ENCODE data around the gene EEF1AKMT2. TPM values are rescaled to one million over a fixed set of nuclear protein-coding genes. Genes with fewer than 3 reads are reported as not detected.

The EEF1AKMT2 gene
- total RNA-seq, 1 experiment from 2014 or later = 10.7 TPM

GRCh38 chr10:124737708-124738107 lies 54.0 kb downstream of the EEF1AKMT2 start:
- DNase-seq (ENCODE audit: low spot score) = no peak

DNA sequence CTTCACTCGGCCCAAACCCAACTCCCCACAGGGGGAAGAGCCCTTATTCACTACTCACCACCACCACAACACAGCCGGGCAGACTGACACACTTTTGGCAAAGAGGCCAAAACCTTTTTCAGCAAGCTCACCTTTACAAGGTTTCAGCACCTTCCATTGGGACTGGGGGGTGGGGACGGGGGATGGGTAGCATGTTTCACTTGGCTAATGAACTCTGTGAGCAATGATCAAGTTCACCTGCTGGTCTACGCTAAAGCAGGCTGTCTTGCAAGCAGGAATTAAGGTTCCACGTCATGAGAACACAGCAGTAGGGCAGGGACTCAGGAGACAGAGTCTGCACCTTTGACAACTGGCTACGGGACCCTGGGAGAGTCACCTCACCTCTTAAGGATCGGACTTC lies 54.5 kb downstream of the EEF1AKMT2 start:
- no peak for DNase-seq (ENCODE audit: low spot score)

- DNase-seq (ENCODE audit: low spot score) = peak; percentile 23
Observed at GRCh38 chr10:124736491-124737136, 55.1 kb downstream of the EEF1AKMT2 start.

DNA sequence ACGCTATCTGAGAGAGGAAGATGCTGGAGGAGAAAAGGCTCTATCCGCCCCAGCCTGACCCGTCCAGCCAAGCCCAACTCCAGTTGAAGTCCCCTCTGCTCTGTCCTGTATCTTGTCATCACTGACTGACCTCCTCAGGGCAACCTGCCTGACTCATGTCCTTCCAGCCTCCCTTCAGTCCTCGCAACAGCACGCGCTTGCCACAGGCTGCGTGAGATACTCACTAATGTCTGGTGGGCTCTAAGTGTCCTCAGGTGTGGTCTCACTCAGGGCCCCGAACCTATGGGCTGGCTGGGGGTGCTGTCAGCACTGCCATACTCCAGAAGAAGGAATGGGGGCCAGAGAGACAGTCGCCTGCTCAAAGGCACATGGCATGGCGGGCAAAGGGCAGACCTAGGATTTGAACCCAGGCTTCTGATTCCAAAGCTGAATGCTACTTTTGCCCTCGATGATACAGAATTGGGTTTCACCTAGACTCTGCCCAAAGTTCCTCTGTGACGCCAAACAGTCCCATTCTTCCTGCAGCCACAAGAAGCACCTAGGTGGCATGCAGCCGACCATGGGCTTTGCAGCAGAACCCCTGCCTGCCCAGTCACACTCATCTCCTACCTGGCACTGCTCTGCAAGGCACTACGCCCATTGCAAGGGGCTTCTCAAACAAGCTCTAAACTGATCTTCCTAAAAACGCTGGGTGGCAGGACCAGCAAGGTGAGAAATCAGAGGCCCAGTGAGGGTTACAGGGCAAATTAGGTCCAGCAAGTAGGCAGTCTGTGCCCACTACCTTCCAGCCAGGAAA lies 56.0 kb downstream of the EEF1AKMT2 start:
- no peak for DNase-seq (ENCODE audit: low spot score)

- no peak for DNase-seq (ENCODE audit: low spot score)
Observed at GRCh38 chr10:124734311-124735166, 57.1 kb downstream of the EEF1AKMT2 start.

GRCh38 chr10:124733571-124734245 lies 58.0 kb downstream of the EEF1AKMT2 start:
- no peak for DNase-seq (ENCODE audit: low spot score)

- DNase-seq (ENCODE audit: low spot score) = no peak
Observed at GRCh38 chr10:124732931-124733570, 58.6 kb downstream of the EEF1AKMT2 start.

GRCh38 chr10:124731551-124731950 lies 60.1 kb downstream of the EEF1AKMT2 start:
- no peak for DNase-seq (ENCODE audit: low spot score)

GRCh38 chr10:124730790-124731189 lies 60.9 kb downstream of the EEF1AKMT2 start:
- no peak for DNase-seq (ENCODE audit: low spot score)

GRCh38 chr10:124728830-124729661 lies 62.6 kb downstream of the EEF1AKMT2 start:
- DNase-seq (ENCODE audit: low spot score) = no peak

DNA sequence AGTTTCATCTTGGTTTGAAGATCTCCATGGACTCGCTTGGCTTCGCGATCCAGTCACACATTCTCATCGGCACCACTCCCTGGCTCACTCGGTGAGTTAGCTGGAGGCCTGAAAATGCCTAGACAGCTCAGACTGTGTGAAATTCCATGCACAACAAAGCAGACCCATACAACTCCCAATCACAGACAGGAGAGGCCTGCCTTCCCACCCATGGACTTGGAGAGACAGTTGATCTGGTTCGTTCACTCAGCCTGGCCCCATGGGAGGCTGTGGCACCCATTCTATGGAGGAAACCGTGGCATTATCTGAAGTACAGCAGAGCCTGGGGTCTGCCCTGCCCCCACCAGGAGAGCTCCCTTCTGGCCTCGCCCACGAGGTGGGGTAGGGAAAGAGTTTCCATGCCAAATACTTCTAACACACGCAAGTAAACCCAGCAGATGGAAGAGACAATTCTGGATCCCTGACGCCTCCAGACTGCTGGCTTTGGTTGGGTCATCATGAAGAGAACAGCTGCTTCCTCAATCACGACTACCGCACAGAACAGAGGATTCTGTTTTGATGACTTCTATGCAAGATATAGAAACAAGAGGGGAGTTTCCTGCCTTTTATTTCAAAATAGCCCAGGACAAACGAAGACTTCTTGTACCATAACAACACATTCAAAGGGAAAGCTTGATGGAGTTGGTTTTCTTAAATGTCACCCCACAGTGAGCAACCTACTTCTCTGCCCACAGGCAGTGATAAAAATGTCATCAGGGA lies 63.4 kb downstream of the EEF1AKMT2 start:
- no peak for DNase-seq (ENCODE audit: low spot score)

DNA sequence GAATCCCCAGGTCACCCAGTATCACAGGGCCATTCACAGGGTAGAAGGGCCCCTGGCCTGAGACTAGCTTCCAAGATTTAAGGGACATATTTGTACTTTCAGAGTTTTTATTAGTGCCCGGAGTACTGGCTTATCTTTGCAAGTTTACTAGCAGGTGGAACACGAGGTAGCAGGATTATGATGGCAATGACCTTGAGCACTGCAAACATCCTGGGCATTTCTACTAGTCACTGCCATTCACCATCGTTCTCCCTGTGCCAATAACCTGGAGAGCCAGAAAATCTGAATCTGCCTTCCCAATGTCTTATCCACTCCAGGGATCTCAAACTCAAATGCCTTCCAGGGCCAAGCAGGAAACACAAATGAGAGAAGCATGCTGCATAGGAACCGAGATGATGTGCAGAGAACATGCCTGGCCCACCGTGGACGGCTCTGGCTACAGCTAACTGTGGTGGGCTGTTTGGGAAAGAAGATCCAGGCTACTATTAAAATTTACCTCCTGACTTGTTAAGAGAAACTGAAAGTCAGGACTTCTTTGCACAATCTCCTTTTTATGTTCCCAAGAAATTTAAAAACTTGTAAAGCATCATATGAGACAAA lies 64.2 kb downstream of the EEF1AKMT2 start:
- no peak for DNase-seq (ENCODE audit: low spot score)

DNA sequence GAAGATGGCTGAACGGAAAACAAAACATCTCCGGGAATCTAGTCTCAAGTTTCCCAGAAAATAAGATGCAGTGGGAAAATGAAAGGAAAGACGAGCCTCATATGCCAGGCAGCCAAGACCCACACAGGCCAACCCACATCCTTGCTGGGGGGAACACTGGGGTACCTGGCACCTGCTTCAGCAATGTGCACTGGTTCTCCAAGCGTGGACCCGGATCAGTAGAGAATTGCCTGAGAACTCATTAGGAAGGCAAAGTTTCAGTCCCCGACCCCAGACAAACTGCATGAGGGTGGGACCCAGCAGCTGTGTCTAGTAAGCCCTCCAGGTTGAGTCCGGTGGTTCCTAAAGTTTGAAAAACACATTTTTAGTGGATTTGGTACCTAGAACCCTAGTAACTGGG lies 65.9 kb downstream of the EEF1AKMT2 start:
- DNase-seq (ENCODE audit: low spot score) = no peak

DNA sequence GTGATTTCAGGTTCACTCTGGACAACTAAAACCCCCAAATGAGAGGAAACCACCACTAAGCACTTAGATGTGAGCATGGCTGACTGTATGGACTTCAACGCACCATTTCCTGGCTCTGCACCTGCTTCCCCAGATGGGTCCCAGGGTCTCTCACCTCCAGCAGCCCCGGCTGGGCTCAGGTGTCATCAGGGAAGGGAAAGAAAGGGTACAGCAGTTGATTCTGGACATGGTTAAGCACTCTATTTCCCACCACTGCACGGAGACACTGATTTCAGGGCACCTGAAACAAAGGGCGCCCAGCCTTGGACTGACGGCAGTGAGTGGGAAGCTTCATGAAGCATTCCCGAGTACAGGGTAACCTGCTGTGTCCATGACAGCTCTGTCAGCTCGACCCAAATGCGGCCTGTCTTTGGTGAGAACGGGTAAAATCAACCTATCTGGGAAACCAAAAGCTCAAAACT lies 66.5 kb downstream of the EEF1AKMT2 start:
- no peak for DNase-seq (ENCODE audit: low spot score)

DNA sequence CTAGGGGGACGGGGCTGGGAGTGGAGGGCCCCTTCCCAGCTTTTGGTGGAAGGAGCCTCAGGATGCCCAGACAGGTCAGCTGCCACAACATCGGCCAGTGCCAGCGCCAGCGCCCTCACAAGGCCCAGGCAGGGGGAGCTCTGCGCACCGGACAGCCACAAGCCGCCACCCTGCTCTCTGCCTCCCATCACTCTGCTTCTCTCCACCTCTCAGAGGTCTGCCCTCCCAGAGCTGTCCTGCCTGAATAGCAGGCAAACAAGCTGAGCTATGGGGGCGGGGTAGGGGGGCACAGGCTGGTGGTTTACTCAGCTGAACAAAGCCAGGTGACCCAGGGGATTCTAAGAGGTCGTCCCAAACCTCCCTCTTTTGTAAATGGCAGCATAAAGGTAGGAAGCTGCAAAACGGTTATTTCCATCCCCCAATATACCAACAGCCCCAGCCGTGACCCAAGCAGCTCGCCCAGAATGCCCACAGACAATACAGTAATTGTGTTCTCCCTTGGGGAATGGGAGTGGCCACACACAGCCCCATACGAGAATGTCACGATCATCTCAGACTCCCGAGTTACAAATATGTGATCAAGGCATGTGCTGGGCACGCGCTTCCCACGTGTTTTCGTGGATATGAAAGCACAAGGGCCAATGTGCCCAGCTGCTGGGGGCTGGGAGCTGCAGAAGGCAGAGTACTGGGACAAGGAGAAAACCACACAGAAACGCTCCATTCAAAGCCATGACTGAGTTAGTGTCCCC lies 67.2 kb downstream of the EEF1AKMT2 start:
- DNase-seq (ENCODE audit: low spot score) = no peak

GRCh38 chr10:124723826-124724225 lies 67.9 kb downstream of the EEF1AKMT2 start:
- no peak for DNase-seq (ENCODE audit: low spot score)

- DNase-seq (ENCODE audit: low spot score) = no peak
Observed at GRCh38 chr10:124722798-124723783, 68.6 kb downstream of the EEF1AKMT2 start.
